ENCODE measurements around the gene NTM.

The NTM gene

DNA sequence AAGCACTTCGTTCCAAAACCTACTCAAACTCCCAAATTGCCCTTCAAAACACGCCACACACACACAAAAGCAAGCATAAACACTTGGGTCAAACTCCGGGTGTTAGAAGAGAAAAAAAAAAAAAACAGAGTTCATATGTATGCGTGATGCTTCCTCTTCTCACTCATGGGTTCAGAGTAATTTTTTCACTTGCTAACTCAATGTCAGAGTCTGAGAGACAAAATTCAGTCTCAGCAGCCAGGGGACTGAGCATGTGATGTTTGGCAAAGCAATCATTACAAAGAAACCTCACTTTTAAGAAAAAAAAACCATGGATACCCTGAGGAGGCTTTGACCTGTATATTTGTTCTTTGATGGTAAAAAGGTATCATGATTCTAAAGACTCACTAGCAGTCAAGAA lies 461.7 kb downstream of the NTM start (continued):
- TF ChIP-seq ZBTB26 (tag by site-specific recombination; optimal IDR thresholded peaks at IDR 0.05): no peak

DNA sequence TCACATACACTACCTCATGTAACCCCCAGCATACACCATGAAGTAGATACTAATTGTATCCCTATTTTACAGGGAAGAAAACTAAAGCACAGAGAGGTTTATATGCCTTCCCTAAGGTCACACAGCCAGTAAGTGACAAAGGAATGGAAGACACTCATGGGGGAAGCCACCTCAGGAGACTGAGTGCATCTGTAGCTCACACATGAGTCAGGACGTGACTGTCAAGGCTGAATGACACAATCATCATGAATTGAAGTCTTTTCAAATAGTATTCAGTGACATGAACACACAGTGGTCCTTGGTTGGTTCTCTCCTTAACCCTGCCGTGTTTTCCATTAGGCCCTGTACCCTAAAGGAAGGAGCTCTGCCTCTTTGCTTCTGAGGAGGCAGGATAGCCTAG lies 463.0 kb downstream of the NTM start:
- POLR2A ChIA-PET: no interaction called here

GRCh38 chr11:131837562-131837961 lies 467.1 kb downstream of the NTM start:
- H3K4me1 ChIP-seq (ENCODE audit: control insufficient read depth, insufficient read depth, low read length): no peaks in the 10 kb centered on the region
- ChIA-PET POLR2A (no interaction called here), CTCF (no interaction called here)
- no peaks in the 10 kb centered on the region for H3K36me3 ChIP-seq (ENCODE audit: control insufficient read depth in 2 of 2, insufficient read depth in 1 of 2, low read length in 2 of 2)
- H3K27ac ChIP-seq (ENCODE audit: extremely low read depth, low read depth, low read length): no peak overlapping the region
- H3K9me3 ChIP-seq (ENCODE audit: control insufficient read depth, insufficient read depth, low read depth, low read length): no peaks in the 10 kb centered on the region
- H3K4me3 ChIP-seq (ENCODE audit: low read depth, low read length): no peak overlapping the region
- TF ChIP-seq ZNF132 (tag by site-specific recombination; IDR thresholded peaks at IDR 0.05; ENCODE audit: borderline replicate concordance) (no peak), GLIS2 (tag by site-specific recombination; IDR thresholded peaks at IDR 0.05) (no peak), ZNF549 (tag by site-specific recombination; IDR thresholded peaks at IDR 0.05) (no peak), ZNF626 (tag by site-specific recombination; IDR thresholded peaks at IDR 0.05) (no peak), KLF9 (tag by site-specific recombination; IDR thresholded peaks at IDR 0.05; ENCODE audit: low read depth) (no peak), ZNF138 (tag by site-specific recombination; IDR thresholded peaks at IDR 0.05; ENCODE audit: borderline replicate concordance) (no peak), PRDM1 (tag by site-specific recombination; IDR thresholded peaks at IDR 0.05) (no peak), SCRT2 (tag by site-specific recombination; IDR thresholded peaks at IDR 0.05) (no peak), YY1 (tag by site-specific recombination; IDR thresholded peaks at IDR 0.05) (no peak), REST (tag by site-specific recombination; IDR thresholded peaks at IDR 0.05) (no peak), ZBTB48 (tag by site-specific recombination; IDR thresholded peaks at IDR 0.05) (no peak), ZNF324 (tag by site-specific recombination; IDR thresholded peaks at IDR 0.05) (no peak), ZNF677 (tag by site-specific recombination; IDR thresholded peaks at IDR 0.05) (no peak)
- TF ChIP-seq, protein P1, sequence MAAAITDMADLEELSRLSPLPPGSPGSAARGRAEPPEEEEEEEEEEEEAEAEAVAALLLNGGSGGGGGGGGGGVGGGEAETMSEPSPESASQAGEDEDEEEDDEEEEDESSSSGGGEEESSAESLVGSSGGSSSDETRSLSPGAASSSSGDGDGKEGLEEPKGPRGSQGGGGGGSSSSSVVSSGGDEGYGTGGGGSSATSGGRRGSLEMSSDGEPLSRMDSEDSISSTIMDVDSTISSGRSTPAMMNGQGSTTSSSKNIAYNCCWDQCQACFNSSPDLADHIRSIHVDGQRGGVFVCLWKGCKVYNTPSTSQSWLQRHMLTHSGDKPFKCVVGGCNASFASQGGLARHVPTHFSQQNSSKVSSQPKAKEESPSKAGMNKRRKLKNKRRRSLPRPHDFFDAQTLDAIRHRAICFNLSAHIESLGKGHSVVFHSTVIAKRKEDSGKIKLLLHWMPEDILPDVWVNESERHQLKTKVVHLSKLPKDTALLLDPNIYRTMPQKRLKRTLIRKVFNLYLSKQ (tag by site-specific recombination; IDR thresholded peaks at IDR 0.05; ENCODE audit: borderline replicate concordance): no peak

More for the DNA sequence above, 463.0 kb downstream of the NTM start:
- H3K9me3 ChIP-seq (ENCODE audit: control insufficient read depth, insufficient read depth, low read depth, low read length): no peaks in the 10 kb centered on the region
- H3K4me3 ChIP-seq (ENCODE audit: low read depth, low read length): no peak overlapping the region
- no peak overlapping the region for H3K27ac ChIP-seq (ENCODE audit: extremely low read depth, low read depth, low read length)
- no peaks in the 10 kb centered on the region for H3K4me1 ChIP-seq (ENCODE audit: control insufficient read depth, insufficient read depth, low read length)
- CTCF ChIA-PET: no interaction called here
- TF ChIP-seq ZEB2 (tag by site-specific recombination; IDR thresholded peaks at IDR 0.05) (no peak), ZNF792 (tag by site-specific recombination; IDR thresholded peaks at IDR 0.05) (no peak), ZNF239 (tag by site-specific recombination; IDR thresholded peaks at IDR 0.05) (no peak), YY2 (tag by site-specific recombination; IDR thresholded peaks at IDR 0.05) (no peak), ZNF514 (tag by site-specific recombination; IDR thresholded peaks at IDR 0.05) (no peak), ZNF423 (tag by site-specific recombination; IDR thresholded peaks at IDR 0.05) (no peak), ZNF677 (tag by site-specific recombination; IDR thresholded peaks at IDR 0.05) (no peak), ZNF510 (tag by site-specific recombination; IDR thresholded peaks at IDR 0.05; ENCODE audit: insufficient replicate concordance) (no peak), ZNF416 (tag by site-specific recombination; IDR thresholded peaks at IDR 0.05) (no peak), ZFP37 (tag by site-specific recombination; IDR thresholded peaks at IDR 0.05) (no peak), ZNF560 (tag by site-specific recombination; IDR thresholded peaks at IDR 0.05; ENCODE audit: borderline replicate concordance) (no peak), MYNN (tag by site-specific recombination; IDR thresholded peaks at IDR 0.05; ENCODE audit: borderline replicate concordance) (no peak), ZFP3 (tag by site-specific recombination; IDR thresholded peaks at IDR 0.05; ENCODE audit: low read depth) (no peak), ZSCAN23 (tag by site-specific recombination; IDR thresholded peaks at IDR 0.05) (no peak), ZNF112 (tag by site-specific recombination; IDR thresholded peaks at IDR 0.05) (no peak), ZNF558 (tag by site-specific recombination; IDR thresholded peaks at IDR 0.05) (no peak), GLI4 (tag by site-specific recombination; IDR thresholded peaks at IDR 0.05) (no peak), SP2 (tag by site-specific recombination; IDR thresholded peaks at IDR 0.05) (no peak)
- TF ChIP-seq, protein P2, sequence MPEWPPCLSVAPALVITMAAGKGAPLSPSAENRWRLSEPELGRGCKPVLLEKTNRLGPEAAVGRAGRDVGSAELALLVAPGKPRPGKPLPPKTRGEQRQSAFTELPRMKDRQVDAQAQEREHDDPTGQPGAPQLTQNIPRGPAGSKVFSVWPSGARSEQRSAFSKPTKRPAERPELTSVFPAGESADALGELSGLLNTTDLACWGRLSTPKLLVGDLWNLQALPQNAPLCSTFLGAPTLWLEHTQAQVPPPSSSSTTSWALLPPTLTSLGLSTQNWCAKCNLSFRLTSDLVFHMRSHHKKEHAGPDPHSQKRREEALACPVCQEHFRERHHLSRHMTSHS (tag by site-specific recombination; IDR thresholded peaks at IDR 0.05): no peak
- TF ChIP-seq, protein P3, sequence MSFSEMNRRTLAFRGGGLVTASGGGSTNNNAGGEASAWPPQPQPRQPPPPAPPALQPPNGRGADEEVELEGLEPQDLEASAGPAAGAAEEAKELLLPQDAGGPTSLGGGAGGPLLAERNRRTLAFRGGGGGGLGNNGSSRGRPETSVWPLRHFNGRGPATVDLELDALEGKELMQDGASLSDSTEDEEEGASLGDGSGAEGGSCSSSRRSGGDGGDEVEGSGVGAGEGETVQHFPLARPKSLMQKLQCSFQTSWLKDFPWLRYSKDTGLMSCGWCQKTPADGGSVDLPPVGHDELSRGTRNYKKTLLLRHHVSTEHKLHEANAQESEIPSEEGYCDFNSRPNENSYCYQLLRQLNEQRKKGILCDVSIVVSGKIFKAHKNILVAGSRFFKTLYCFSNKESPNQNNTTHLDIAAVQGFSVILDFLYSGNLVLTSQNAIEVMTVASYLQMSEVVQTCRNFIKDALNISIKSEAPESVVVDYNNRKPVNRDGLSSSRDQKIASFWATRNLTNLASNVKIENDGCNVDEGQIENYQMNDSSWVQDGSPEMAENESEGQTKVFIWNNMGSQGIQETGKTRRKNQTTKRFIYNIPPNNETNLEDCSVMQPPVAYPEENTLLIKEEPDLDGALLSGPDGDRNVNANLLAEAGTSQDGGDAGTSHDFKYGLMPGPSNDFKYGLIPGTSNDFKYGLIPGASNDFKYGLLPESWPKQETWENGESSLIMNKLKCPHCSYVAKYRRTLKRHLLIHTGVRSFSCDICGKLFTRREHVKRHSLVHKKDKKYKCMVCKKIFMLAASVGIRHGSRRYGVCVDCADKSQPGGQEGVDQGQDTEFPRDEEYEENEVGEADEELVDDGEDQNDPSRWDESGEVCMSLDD (tag by site-specific recombination; IDR thresholded peaks at IDR 0.05): no peak
- no peaks in the 10 kb centered on the region for H3K36me3 ChIP-seq (ENCODE audit: control insufficient read depth in 2 of 2, insufficient read depth in 1 of 2, low read length in 2 of 2)

Data from HEK293 (cell line).